ENCODE results near the gene HDAC4. TPM values are rescaled to one million over a fixed set of nuclear protein-coding genes. Genes with fewer than 3 reads are reported as not detected.

HDAC4 gene
- total and polyA plus RNA-seq, 9 of the 15 experiments (the other 6 are each of a cell fraction or from before 2014, with no cell fraction given), result 0.11 to 20.2 (median 4.0) TPM

DNA sequence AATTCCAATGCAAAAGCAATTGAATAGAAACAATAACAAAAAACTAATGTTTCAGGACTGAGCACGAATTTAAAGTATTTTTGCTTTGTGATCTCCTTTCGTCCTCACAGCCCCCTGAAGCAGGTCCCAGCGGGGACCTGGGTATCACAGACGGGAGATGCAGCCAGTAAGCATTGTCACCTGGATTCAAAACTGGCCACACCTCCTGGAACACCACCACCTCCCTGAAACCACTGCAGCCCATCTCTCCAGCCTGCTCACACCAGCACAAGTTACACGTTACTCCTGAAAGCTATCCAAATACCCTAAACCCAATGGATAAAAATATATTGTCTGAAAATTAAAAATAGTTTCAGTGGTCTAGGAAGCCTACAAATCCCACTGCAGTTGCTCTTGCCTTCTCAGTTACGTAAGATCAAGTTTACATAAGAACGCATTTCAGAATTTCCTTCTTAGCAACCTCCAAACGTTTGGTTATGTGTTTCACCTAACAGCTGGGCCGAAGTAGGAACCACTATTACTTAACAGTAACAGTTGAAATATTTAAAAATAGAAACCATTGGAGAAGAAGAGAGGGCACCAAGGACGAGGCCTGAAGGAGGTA, 178.0 kb downstream of the HDAC4 start:
- Histone ChIP-seq H3K9me1 (ENCODE audit: control insufficient read depth, insufficient read depth, low read length) (no peaks in the 10 kb centered on the region), H2AFZ (ENCODE audit: low read depth, low read length) (no peak overlapping the region), H3K36me3 (ENCODE audit: control insufficient read depth, insufficient read depth, low read length) (no peaks in the 10 kb centered on the region), H3K4me3 (no peak overlapping the region), H3K27ac (ENCODE audit: extremely low read depth, low read depth, low read length) (no peak overlapping the region), H4K20me1 (replicated peaks; ENCODE audit: control insufficient read depth, insufficient read depth, low read length) (peaks cover 11% of the 10 kb centered on the region), H3K4me2 (ENCODE audit: insufficient read depth, low read length) (no peak overlapping the region), H3K27me3 (ENCODE audit: control insufficient read depth in 2 of 2, insufficient read depth in 2 of 2, low read length in 2 of 2) (no peaks in the 10 kb centered on the region), H3K9ac (ENCODE audit: insufficient read depth in 1 of 2, low read depth in 2 of 2, low read length in 2 of 2) (no peak overlapping the region), H3K4me1 (replicated peaks in 1 of 2; ENCODE audit: control insufficient read depth in 2 of 2, insufficient read depth in 2 of 2, low read length in 2 of 2) (peaks cover 0 to 9% of the 10 kb centered on the region in 2 experiments; a peak in 2 of 5 replicates), H3K9me3 (replicated peaks; ENCODE audit: control insufficient read depth, insufficient read depth, low read depth, low read length) (no peaks in the 10 kb centered on the region), H3K79me2 (ENCODE audit: control insufficient read depth, insufficient read depth, low read length) (peaks cover 5% of the 10 kb centered on the region; the same call in 1 of the 3 replicates)
- intact Hi-C loops (cut with micrococcal nuclease), result no loop called here
- FAIRE-seq, result no peak
- in situ Hi-C loops (cut with MboI), result no loop called here
- BruUV-seq (replicated peaks), result no TSS peak
- no peak for DNase-seq (ENCODE audit: extremely low read depth in 1 of 4, low spot score in 3 of 4)
- no peak for ATAC-seq
- WGBS (ENCODE audit: insufficient coverage, low coverage, missing lambda C conversion rate), result 55% methylated on average over 8 of the region's 10 CpGs
- ChIA-PET POLR2A (no interaction called here), CTCF (ENCODE audit: low intra/inter-chr PET ratio) (no interaction called here)
- TF ChIP-seq ZNF780A (CRISPR knock-in tag; IDR thresholded peaks at IDR 0.05), result no peak
- TF ChIP-seq RCOR1 (IDR thresholded peaks at IDR 0.05; ENCODE audit: borderline replicate concordance in 1 of 2, low read depth in 2 of 2, low read length in 2 of 2), result no peak
- no peak for TF ChIP-seq CBX3 (IDR thresholded peaks at IDR 0.05; ENCODE audit: borderline replicate concordance in 1 of 2, low read length in 2 of 2)
- no peak for TF ChIP-seq ZNF224 (CRISPR knock-in tag; IDR thresholded peaks at IDR 0.05)
- TF ChIP-seq CHCHD3 (CRISPR knock-in tag; IDR thresholded peaks at IDR 0.05), result no peak
- no peak for TF ChIP-seq GATA2 (CRISPR knock-in tag; IDR thresholded peaks at IDR 0.05)
- TF ChIP-seq SMARCE1 (IDR thresholded peaks at IDR 0.05), result no peak
- no peak for TF ChIP-seq NONO (IDR thresholded peaks at IDR 0.05; ENCODE audit: low read depth in 2 of 2, low read length in 1 of 2)
- no peak for TF ChIP-seq NBN (IDR thresholded peaks at IDR 0.05; ENCODE audit: low read depth)
- TF ChIP-seq, protein P1, sequence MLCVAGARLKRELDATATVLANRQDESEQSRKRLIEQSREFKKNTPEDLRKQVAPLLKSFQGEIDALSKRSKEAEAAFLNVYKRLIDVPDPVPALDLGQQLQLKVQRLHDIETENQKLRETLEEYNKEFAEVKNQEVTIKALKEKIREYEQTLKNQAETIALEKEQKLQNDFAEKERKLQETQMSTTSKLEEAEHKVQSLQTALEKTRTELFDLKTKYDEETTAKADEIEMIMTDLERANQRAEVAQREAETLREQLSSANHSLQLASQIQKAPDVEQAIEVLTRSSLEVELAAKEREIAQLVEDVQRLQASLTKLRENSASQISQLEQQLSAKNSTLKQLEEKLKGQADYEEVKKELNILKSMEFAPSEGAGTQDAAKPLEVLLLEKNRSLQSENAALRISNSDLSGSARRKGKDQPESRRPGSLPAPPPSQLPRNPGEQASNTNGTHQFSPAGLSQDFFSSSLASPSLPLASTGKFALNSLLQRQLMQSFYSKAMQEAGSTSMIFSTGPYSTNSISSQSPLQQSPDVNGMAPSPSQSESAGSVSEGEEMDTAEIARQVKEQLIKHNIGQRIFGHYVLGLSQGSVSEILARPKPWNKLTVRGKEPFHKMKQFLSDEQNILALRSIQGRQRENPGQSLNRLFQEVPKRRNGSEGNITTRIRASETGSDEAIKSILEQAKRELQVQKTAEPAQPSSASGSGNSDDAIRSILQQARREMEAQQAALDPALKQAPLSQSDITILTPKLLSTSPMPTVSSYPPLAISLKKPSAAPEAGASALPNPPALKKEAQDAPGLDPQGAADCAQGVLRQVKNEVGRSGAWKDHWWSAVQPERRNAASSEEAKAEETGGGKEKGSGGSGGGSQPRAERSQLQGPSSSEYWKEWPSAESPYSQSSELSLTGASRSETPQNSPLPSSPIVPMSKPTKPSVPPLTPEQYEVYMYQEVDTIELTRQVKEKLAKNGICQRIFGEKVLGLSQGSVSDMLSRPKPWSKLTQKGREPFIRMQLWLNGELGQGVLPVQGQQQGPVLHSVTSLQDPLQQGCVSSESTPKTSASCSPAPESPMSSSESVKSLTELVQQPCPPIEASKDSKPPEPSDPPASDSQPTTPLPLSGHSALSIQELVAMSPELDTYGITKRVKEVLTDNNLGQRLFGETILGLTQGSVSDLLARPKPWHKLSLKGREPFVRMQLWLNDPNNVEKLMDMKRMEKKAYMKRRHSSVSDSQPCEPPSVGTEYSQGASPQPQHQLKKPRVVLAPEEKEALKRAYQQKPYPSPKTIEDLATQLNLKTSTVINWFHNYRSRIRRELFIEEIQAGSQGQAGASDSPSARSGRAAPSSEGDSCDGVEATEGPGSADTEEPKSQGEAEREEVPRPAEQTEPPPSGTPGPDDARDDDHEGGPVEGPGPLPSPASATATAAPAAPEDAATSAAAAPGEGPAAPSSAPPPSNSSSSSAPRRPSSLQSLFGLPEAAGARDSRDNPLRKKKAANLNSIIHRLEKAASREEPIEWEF (CRISPR knock-in tag; IDR thresholded peaks at IDR 0.05), result no peak
- no peak for TF ChIP-seq ELF4 (CRISPR knock-in tag; IDR thresholded peaks at IDR 0.05)
- TF ChIP-seq SPI1 (IDR thresholded peaks at IDR 0.05; ENCODE audit: borderline replicate concordance, low read depth, low read length), result no peak
- TF ChIP-seq BCOR (IDR thresholded peaks at IDR 0.05), result no peak
- no peak for TF ChIP-seq CBFA2T3 (IDR thresholded peaks at IDR 0.05)
- no peak for TF ChIP-seq XRCC5 (IDR thresholded peaks at IDR 0.05; ENCODE audit: low read depth, low read length)
- TF ChIP-seq NKRF (IDR thresholded peaks at IDR 0.05; ENCODE audit: borderline replicate concordance), result no peak
